ENCODE measurements around the gene SOWAHD.
"Not testable (repeated sequence)": the region's sequence is repeated elsewhere in the genome, so short reads cannot be mapped to it uniquely, and the experiment has no call there.

The SOWAHD gene

DNA sequence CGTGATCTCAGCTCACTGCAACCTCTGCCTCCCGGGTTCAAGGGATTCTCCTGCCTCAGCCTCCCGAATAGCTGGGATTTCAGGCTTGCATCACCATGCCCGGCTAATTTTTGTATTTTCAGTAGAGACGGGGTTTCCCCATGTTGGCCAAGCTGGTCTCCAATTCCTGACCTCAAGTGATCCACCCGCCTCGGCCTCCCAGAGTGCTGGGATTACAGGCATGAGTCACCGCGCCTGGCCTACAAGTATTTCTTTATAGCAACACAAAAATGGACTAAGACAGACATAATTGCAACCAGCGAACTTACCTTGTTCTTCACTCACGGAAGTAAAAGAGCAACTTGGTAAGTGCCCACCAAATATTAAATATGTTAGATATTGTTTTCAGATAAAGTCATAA, 10.0 kb downstream of the SOWAHD start:
- not testable (repeated sequence) for DNase-seq; H3K4me3 Mint-ChIP-seq; H3K9me3 Mint-ChIP-seq; ATAC-seq (replicated peaks); H3K27me3 Mint-ChIP-seq; H3K27ac Mint-ChIP-seq
- H3K4me1 Mint-ChIP-seq = peaks cover 24 to 40% of the 10 kb centered on the region in 2 donors
- H3K36me3 Mint-ChIP-seq = peaks cover 8 to 29% of the 10 kb centered on the region in 2 donors

DNA sequence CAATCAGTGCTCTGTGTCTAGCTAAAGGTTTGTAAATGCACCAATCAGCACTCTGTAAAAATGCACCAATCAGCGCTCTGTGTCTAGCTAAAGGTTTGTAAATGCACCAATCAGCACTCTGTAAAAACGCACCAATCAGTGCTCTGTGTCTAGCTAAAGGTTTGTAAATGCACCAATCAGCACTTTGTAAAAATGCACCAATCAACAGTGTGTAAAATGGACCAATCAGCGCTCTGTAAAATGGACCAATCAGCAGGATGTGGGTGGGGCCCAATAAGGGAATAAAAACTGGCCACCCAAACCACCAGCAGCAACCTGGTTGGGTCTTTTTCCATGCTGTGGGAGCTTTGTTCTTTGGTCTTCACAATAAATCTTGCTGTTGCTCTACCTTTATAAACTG, 11.0 kb downstream of the SOWAHD start:
- not testable (repeated sequence) for ATAC-seq (replicated peaks); H3K27ac Mint-ChIP-seq; H3K27me3 Mint-ChIP-seq; H3K9me3 Mint-ChIP-seq; DNase-seq; H3K4me3 Mint-ChIP-seq
- Mint-ChIP-seq H3K36me3 (peaks cover 11 to 33% of the 10 kb centered on the region in 2 donors), H3K4me1 (peaks cover 18 to 30% of the 10 kb centered on the region in 2 donors)

DNA sequence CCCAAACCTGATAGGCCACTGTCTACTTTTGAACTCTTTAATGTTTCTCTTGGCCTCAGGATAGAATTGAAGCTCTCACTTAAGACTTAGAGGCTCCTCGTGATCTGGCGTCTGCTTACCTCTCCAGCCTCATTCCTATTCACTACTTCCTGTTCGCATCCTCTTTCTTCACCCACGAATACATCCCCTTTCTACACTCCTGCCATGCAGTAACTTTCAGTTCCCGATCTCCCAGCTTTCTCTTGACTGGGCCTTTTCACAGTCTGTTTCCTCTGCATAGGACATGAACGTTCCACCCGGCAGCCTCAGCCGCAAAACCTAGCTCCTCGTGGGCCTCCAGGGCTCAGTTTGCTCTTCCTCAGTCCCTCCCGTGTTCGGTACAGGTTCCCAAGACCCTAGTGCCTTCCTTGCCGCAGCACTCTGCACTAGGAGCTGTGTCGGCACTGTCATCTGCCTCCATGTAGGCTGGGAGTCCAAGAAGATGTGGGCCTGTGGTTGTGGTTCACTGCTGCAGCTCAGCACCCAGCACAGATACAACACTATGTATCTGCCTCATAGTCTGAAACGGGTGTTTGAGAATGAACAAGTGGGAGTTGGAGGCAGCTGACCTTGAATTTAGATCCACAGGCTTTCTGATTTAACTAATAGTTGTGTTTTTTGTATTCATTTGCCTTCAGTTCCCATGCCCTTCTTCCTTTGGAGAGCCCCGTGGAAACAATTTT, 17.3 kb downstream of the SOWAHD start:
- Mint-ChIP-seq H3K27ac (peak overlapping the region; percentile 33), H3K9me3 (no peaks in the 10 kb centered on the region), H3K27me3 (peaks cover 0 to 8% of the 10 kb centered on the region in 2 donors), H3K4me3 (no peak overlapping the region), H3K4me1 (peaks cover 13 to 22% of the 10 kb centered on the region in 2 donors), H3K36me3 (peaks cover 5 to 10% of the 10 kb centered on the region in 2 donors)
- ATAC-seq (replicated peaks) (peak in 1 of 2 donors; percentile 36), DNase-seq (no peak)

DNA sequence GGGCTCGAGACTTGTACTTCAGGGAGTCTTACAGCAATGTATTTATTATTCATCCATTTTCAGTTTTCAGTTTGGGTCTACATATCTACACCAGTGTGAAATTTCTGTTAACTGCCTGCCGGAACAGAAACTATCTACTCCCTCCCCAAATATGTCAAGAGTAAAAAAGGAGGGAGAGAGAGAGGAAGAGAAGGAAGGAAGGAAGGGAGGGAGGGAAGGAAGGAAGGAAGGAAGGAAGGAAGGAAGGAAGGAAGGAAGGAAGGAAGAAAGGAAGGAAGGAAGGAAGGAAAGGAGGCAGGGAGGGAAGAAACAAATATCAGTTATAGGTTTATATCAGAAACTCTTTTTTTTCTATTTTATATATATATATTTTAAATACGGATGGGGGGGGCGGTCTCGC, 20.4 kb downstream of the SOWAHD start:
- Mint-ChIP-seq H3K27me3 (peaks cover 0 to 5% of the 10 kb centered on the region in 2 donors), H3K4me1 (peaks cover 17 to 28% of the 10 kb centered on the region in 2 donors), H3K27ac (no peak overlapping the region), H3K36me3 (peaks cover 8 to 12% of the 10 kb centered on the region in 2 donors), H3K4me3 (no peak overlapping the region), H3K9me3 (no peaks in the 10 kb centered on the region)
- ATAC-seq (replicated peaks) (no peak), DNase-seq (no peak)

DNA sequence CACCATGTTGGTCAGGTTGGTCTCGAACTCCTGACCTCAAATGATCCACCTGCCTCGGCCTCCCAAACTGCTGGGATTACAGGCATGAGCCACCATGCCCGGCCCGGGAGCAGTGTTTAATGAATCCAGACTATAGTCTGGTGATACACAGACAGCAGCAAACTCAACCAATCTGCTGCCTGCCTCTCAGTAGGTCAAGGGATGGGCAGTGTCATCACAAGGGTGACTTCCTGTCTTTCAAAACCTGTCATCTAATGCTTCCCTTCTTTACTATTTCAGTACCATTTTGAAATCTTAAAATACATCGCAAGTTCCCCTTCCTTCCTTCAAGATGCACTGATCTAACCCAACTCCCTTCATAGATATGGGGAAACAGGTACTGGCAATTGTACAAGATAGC, 24.6 kb downstream of the SOWAHD start:
- DNase-seq (no peak), ATAC-seq (replicated peaks) (peak; percentile 49 to 62)
- Mint-ChIP-seq H3K4me1 (peaks cover 12 to 32% of the 10 kb centered on the region in 2 donors), H3K27me3 (peaks cover 0 to 7% of the 10 kb centered on the region in 2 donors), H3K27ac (peak overlapping the region; percentile 70), H3K36me3 (peaks cover 11 to 22% of the 10 kb centered on the region in 2 donors), H3K9me3 (no peaks in the 10 kb centered on the region), H3K4me3 (no peak overlapping the region)

- Mint-ChIP-seq H3K4me1 (peaks cover 12 to 43% of the 10 kb centered on the region in 2 donors), H3K27me3 (peaks cover 0 to 7% of the 10 kb centered on the region in 2 donors), H3K36me3 (peaks cover 19 to 35% of the 10 kb centered on the region in 2 donors), H3K27ac (peak overlapping the region; percentile 59), H3K9me3 (no peaks in the 10 kb centered on the region), H3K4me3 (peak overlapping the region in 1 of 2 donors; percentile 12)
- DNase-seq (peak; percentile 15), ATAC-seq (replicated peaks) (peak; percentile 54 to 58)
These were observed 26.5 kb downstream of the SOWAHD start for GRCh38 chrX:119784747-119785446.

- Mint-ChIP-seq H3K9me3 (no peaks in the 10 kb centered on the region), H3K4me1 (peaks cover 6 to 21% of the 10 kb centered on the region in 2 donors), H3K36me3 (peaks cover 11 to 29% of the 10 kb centered on the region in 2 donors), H3K27me3 (no peaks in the 10 kb centered on the region), H3K27ac (peak overlapping the region; percentile 98), H3K4me3 (peak overlapping the region; percentile 92 to 96)
- DNase-seq = peak; percentile 7
- peak; percentile 14 to 35 for ATAC-seq (replicated peaks)
These were observed 32.6 kb downstream of the SOWAHD start for GRCh38 chrX:119790977-119791436.

GRCh38 chrX:119791437-119792231, 33.2 kb downstream of the SOWAHD start, which contains the start of gene RPL39:
TSS of gene RPL39 (minus strand) at chrX:119791630. CDS start at chrX:119791576, 54 bp downstream.
- Mint-ChIP-seq H3K9me3 (no peaks in the 10 kb centered on the region), H3K4me1 (peaks cover 6 to 17% of the 10 kb centered on the region in 2 donors)

GRCh38 chrX:119801253-119802221, 43.1 kb downstream of the SOWAHD start:
- H3K27me3 Mint-ChIP-seq = no peaks in the 10 kb centered on the region
- H3K4me3 Mint-ChIP-seq = no peak overlapping the region
- H3K9me3 Mint-ChIP-seq = no peaks in the 10 kb centered on the region
- H3K36me3 Mint-ChIP-seq = peaks cover 7 to 9% of the 10 kb centered on the region in 2 donors
- H3K4me1 Mint-ChIP-seq = no peaks in the 10 kb centered on the region
- ATAC-seq (replicated peaks) (no peak), DNase-seq (no peak)
- no peak overlapping the region for H3K27ac Mint-ChIP-seq

More at GRCh38 chrX:119791437-119792231, 33.2 kb downstream of the SOWAHD start, which contains the start of gene RPL39:
- ATAC-seq (replicated peaks) (peak; percentile 92 to 93), DNase-seq (peak; percentile 73)
- H3K27ac Mint-ChIP-seq = peak within 1 kb of the TSS; percentile 98
- peak within 1 kb of the TSS; percentile 92 to 96 for H3K4me3 Mint-ChIP-seq
- no peaks in the 10 kb centered on the region for H3K27me3 Mint-ChIP-seq
- peaks cover 11 to 29% of the 10 kb centered on the region in 2 donors for H3K36me3 Mint-ChIP-seq

GRCh38 chrX:119802546-119802945, 44.2 kb downstream of the SOWAHD start:
- Mint-ChIP-seq H3K27ac (no peak overlapping the region), H3K4me1 (no peaks in the 10 kb centered on the region), H3K36me3 (peaks cover 7 to 10% of the 10 kb centered on the region in 2 donors), H3K9me3 (no peaks in the 10 kb centered on the region), H3K4me3 (no peak overlapping the region), H3K27me3 (peaks cover 0 to 3% of the 10 kb centered on the region in 2 donors)
- DNase-seq (no peak), ATAC-seq (replicated peaks) (no peak)

DNA sequence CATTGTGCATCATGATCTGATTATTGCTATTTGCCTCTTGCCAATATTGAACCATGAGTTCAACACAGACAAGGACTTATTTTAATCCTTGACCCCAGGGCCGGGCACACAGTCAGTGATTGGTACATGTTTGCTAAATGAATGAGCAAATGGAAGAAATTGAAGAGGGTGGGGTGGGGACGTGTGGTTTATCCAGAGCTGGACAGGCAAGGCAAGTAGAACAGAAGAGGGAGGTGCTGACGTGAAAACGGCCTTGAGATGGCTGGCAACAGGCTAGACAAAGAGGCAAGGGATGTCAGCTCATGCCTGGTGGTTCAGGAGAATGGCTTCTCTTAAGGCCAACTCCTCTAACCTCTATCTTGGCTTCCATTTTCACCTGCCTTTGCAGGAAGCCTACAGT, 50.1 kb downstream of the SOWAHD start:
- not testable (repeated sequence) for H3K4me1 Mint-ChIP-seq; H3K27me3 Mint-ChIP-seq; H3K36me3 Mint-ChIP-seq; H3K4me3 Mint-ChIP-seq; ATAC-seq (replicated peaks); H3K9me3 Mint-ChIP-seq; H3K27ac Mint-ChIP-seq; DNase-seq

GRCh38 chrX:119809185-119809666, 50.8 kb downstream of the SOWAHD start:
- Mint-ChIP-seq H3K27me3 (peaks cover 0 to 3% of the 10 kb centered on the region in 2 donors), H3K36me3 (peaks cover 3 to 8% of the 10 kb centered on the region in 2 donors), H3K27ac (no peak overlapping the region), H3K9me3 (peaks cover 0 to 4% of the 10 kb centered on the region in 2 donors), H3K4me3 (no peak overlapping the region), H3K4me1 (no peaks in the 10 kb centered on the region)
- DNase-seq (no peak), ATAC-seq (replicated peaks) (no peak)

Measured in stimulated activated naive B cell treated with anti-CD40 and anti-IgM and Interleukin-4, amounts not matched to agents 10 μg/mL and 1 μg/mL and 100 μg/mL, for 72 hours (primary cell).